GM18508 (cell line): ENCODE measurements around the gene XXYLT1.
"Not testable (repeated sequence)": the region's sequence is repeated elsewhere in the genome, so short reads cannot be mapped to it uniquely, and the experiment has no call there.

Experiments
- ATAC-seq: cut with Tn5 transposase; IDR thresholded peaks from one replicate; pipeline ENCODE4 v1.9.1; 2021; ENCODE audit warnings: moderate number of reproducible peaks; ENCODE audit not compliant: insufficient read depth, unreplicated experiment

Gene XXYLT1

DNA sequence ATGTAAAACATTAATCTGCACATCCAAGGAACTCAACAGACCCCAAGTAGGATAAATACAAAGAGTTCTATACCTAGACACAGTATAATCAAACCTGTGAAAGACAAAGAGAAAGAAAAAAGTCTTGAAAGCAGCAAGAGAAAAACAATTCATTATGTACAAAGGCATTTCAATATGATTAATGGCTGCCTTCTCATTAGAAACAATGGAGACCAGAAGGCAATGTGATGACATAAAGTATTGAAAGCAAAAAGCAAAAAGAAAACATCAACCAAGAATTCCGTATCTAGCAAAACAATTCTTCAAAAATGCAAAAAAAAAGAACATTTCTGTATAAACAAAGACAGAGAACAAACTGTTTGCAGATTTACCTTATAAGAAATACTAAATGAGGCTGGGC is 81.1 kb downstream of the XXYLT1 start:
- no peak for ATAC-seq

GRCh38 chr3:195188426-195188927 is 82.5 kb downstream of the XXYLT1 start:
- no peak for ATAC-seq

- no peak for ATAC-seq
These were observed 83.1 kb downstream of the XXYLT1 start for GRCh38 chr3:195187609-195188425.

DNA sequence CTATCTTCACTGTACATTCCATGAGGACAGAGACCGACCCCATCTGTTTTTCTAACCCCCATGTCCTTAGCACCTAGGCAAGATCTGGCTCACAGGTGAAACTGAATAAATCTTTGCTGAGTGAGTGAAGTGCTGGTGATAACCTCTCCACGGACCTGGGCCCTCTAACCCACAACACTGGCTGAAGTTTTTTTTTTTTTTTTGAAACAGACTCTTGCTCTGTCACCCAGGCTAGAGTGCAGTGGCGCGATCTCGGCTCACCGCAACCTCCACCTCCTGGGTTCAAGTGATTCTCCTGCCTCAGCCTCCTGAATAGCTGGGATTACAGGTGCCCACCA is 84.3 kb downstream of the XXYLT1 start:
- ATAC-seq: not testable (repeated sequence)

DNA sequence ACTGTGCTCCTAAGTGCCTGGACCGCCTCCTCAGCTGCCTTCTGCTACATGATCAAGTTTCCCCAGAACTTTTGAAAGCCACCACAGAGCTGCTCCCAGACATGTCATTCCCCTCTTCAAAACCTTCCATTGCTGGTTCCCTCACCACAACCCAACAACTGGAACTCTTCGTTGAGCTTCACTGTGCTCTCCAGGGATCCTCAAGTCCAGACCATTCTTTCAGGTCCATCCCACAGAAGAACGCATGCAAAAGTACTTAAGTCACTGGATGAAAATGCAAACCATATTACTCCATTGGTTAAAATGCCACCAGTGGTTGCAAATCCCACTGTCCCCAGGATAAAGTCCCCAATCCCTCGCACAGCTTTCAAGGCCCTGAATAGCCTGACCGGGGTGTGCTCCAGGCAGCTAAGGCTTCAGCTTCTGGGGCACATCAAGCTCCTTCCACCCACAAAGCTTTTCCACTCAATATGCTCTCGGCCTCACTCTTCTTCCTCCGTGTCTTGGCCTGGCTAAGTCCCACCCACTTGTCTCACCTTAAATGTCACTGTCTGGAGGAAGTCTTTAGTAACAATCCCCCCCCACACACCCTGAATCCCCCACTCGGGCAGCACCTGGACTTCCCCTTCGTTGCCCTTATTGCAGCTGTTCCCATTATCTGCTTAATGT is 84.8 kb downstream of the XXYLT1 start:
- no peak for ATAC-seq

GRCh38 chr3:195185583-195185982 is 85.4 kb downstream of the XXYLT1 start:
- ATAC-seq: no peak

- ATAC-seq: no peak
These were observed 86.1 kb downstream of the XXYLT1 start for GRCh38 chr3:195184716-195185421.

- ATAC-seq: no peak
These were observed 87.7 kb downstream of the XXYLT1 start for GRCh38 chr3:195183071-195183776.

- ATAC-seq: no peak
These were observed 88.5 kb downstream of the XXYLT1 start for GRCh38 chr3:195182470-195182795.

DNA sequence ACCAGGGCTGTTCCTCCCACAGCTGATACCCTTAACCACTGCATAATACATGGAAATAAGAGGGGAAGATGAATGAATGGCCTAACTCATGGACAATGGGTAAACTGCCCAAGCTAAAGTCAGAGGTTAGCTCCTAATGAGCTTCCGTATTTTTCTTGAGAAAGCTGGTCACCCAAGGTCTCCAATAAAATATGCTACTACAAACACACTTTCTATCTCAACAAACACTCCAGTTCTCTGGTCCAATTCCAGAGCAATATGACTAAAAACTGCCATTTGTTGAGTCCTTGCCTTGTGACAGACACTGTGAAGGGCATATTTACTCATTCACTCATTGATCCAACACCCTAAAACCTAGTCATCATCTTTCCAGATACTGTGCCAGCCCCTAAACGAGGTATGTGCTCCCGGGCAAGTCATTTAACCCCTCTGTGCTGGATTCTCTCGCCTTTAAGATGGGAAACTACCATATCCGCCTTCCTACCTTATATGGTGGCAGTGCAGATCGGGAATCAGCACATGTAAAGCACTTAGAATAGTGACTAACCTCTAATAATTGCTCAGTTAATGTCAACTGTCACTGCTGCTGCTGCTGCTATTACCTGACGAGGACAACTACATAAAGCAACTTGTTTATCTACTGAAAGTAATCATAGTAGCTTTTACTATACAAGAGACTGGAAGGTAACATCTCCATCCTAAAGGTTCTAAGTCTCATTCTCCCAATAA is 89.1 kb downstream of the XXYLT1 start:
- ATAC-seq: no peak

GRCh38 chr3:195181113-195181498 is 89.9 kb downstream of the XXYLT1 start:
- no peak for ATAC-seq

- no peak for ATAC-seq
These were observed 90.4 kb downstream of the XXYLT1 start for GRCh38 chr3:195180490-195181112.

DNA sequence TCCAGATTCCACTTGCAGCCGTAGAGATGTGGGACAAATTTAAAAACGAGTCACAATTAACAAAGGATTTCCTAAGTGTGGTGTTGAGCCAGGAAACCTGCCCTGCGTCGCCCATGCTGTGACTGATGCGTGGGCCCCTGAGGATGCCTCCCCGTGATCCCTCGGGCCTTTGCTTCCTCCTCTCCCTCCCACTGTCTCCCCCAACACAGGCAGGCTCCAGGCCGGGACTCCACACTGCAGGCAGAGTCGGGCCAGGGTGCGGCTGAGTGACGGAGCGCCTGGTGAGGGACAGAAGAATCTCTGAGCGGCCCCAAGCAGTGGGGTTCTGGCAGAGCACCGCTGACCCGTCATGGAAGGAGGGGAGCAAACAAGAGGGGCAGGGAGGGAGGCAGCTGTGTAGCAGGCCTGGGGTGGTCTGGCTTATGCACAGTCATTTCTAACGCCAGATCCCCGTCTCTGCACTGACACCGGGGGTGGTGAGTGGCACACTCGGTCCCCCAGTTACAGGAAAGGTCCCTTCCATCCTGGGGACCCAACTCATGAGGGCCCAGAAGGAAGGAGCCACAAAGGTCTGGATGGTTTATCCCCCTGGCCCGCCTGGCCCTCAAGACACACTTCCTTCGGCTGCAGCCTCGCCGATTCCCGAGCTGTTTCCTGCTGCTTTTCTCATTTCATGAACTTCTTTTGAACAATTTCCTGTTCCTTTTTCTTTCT is 91.0 kb downstream of the XXYLT1 start:
- no peak for ATAC-seq

DNA sequence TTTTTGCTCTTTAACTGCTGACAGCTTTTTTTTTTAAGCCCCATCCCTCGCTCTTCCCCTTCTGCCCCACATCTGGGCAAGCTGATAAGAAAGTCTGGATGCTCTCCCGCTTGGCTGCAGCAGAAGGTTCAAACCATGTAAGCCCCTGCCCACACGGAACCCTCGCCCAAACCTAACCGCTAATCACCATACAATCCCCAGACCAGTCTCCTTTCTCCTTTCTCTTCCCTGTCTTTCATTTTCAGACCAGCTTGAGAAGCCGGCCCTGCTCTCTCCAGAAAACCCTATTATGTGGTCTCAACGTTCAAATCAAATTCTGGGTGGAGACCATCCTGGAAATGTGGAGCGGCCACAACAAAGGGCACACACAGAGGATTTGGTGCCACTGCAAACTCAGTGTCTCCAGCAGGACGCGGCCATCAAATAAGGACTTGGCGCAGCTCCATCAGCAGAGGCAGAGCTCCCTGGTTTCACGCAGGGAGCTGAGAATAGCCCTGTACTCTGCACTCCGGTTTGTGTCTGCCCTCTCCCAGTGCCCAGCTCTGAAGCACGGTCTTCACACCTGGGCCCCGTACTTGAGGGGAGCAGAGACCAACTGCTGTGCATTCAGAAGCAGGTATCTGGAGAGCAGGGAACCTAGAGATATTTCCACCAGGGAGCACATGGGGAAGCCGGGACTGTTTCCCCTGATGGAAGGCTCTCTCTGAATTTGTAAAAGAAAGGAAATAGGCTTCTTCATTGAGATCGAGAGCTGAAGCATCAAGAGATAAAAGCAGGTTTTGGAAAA is 92.6 kb downstream of the XXYLT1 start:
- ATAC-seq: no peak

GRCh38 chr3:195177422-195178123 is 93.4 kb downstream of the XXYLT1 start:
- ATAC-seq: no peak

DNA sequence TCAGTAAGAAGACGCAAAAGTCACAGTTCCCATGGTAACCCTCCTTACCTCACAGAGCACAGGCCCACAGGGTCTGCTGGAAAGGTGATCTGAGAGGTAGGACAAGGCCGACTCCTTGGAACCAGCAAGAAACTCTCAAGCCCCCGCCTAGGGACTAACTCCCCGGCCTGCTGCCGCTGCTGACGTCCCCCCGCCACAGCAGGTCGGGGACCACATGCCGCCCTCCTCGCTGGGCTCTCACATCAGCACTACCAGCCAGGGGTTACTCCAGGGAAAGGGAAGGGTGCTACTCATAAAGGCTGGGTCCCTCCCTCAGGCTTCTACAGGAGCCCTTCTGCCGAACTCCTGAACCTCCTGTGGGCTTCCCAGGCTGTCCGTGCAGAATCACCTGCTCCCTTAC is 94.2 kb downstream of the XXYLT1 start:
- no peak for ATAC-seq

GRCh38 chr3:195175476-195176337 is 95.3 kb downstream of the XXYLT1 start:
- no peak for ATAC-seq
